ENCODE measurements around the gene OR2S2. TPM values are rescaled to one million over a fixed set of nuclear protein-coding genes. Genes with fewer than 3 reads are reported as not detected.

The OR2S2 gene
- total RNA-seq, 2 donors from 2014 or later: not detected

GRCh38 chr9:35912791-35913400 is 45.1 kb downstream of the OR2S2 start:
- peaks cover 24% of the 10 kb centered on the region for H3K4me1 Mint-ChIP-seq
- H3K27ac Mint-ChIP-seq: no peak overlapping the region
- no peak for ATAC-seq (replicated peaks)
- no peak overlapping the region for H3K4me3 Mint-ChIP-seq
- H3K36me3 Mint-ChIP-seq (ENCODE audit: low read depth): no peaks in the 10 kb centered on the region
- H3K27me3 Mint-ChIP-seq: no peaks in the 10 kb centered on the region
- H3K9me3 Mint-ChIP-seq: no peaks in the 10 kb centered on the region

- Mint-ChIP-seq H3K27me3 (no peaks in the 10 kb centered on the region), H3K36me3 (ENCODE audit: low read depth) (no peaks in the 10 kb centered on the region), H3K9me3 (no peaks in the 10 kb centered on the region), H3K4me3 (no peak overlapping the region), H3K4me1 (peaks cover 29% of the 10 kb centered on the region), H3K27ac (peak overlapping the region; percentile 81)
- no peak for ATAC-seq (replicated peaks)
Measured at GRCh38 chr9:35911690-35912089, 46.3 kb downstream of the OR2S2 start.

- ATAC-seq (replicated peaks): peak; percentile 59
- Mint-ChIP-seq H3K4me1 (peaks cover 29% of the 10 kb centered on the region), H3K36me3 (ENCODE audit: low read depth) (no peaks in the 10 kb centered on the region), H3K9me3 (no peaks in the 10 kb centered on the region), H3K27ac (peak overlapping the region; percentile 81), H3K27me3 (no peaks in the 10 kb centered on the region), H3K4me3 (peak overlapping the region; percentile 72)
Measured at GRCh38 chr9:35910613-35911359, 47.2 kb downstream of the OR2S2 start.

DNA sequence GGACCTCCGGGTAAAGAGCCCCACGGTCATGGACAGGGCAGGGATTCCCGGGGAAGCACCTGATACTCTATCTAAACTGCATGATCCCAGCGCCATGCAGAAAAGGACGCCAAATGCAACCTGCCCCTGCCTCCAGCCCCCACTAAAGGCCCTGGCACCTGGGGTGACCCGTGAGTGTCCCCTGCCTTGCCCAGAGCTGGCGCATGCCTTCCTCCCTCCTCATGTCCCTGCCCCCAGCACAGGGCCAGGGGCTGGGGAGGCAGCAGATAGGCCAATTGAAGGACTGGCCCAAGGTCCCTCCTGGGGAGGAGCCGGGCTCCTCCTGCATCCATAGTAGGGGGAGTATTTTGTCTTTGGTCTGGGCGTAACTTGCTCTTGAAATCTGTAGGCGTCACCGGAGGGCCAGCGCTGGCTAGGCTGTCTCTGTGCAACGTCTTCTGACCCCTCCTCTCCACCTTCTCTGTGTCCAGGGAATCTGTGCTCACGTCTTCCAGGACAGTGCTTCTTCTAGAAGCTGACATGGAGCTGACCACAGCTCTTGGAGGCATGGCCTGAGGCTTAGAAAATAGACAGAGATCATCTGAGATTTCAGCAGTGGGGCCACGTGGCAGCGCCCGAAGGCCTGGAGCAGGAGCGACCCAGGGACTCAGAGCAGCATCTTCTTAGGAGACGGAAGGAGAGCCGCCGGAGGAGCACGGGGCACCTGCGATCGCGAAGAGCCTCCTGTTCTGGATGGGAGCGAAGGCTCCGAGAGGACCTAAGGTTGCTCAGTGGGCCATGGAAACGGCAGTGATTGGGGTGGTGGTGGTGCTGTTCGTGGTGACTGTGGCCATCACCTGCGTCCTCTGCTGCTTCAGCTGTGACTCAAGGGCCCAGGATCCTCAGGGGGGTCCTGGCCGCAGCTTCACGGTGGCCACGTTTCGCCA is 48.0 kb downstream of the OR2S2 start:
- Mint-ChIP-seq H3K4me1 (peaks cover 29% of the 10 kb centered on the region), H3K27ac (no peak overlapping the region), H3K27me3 (no peaks in the 10 kb centered on the region), H3K4me3 (no peak overlapping the region), H3K36me3 (ENCODE audit: low read depth) (no peaks in the 10 kb centered on the region), H3K9me3 (no peaks in the 10 kb centered on the region)
- ATAC-seq (replicated peaks): no peak

DNA sequence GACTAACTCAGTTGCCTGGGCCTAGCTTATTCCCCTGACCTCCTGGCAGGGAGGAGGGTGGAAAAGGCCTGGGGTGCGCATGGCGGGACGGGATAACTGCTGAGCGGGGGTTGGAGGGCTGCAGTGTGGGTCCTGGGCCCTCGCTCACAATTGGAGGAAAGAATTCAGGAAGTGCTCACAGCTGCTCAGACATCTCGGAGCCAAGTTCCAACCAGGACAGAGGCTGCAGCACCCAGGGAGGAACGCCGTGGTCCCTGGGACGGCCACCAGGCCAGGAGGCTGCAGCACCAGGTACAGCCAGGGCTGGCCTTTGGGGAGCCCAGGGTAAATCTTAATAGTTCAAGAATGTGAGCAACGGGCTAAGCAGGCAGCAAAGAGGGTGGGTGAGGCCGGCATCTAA is 48.7 kb downstream of the OR2S2 start, which contains the start of gene SPAAR:
SPAAR (plus strand) TSS at position 217 of the 400 bp plus-strand sequence. CDS start 974 bp downstream, outside the sequence.
- Mint-ChIP-seq H3K4me3 (peak within 1 kb of the TSS; percentile 21), H3K27ac (peak within 1 kb of the TSS; percentile 61), H3K4me1 (peaks cover 29% of the 10 kb centered on the region), H3K36me3 (ENCODE audit: low read depth) (no peaks in the 10 kb centered on the region), H3K9me3 (no peaks in the 10 kb centered on the region), H3K27me3 (no peaks in the 10 kb centered on the region)
- ATAC-seq (replicated peaks): no peak

DNA sequence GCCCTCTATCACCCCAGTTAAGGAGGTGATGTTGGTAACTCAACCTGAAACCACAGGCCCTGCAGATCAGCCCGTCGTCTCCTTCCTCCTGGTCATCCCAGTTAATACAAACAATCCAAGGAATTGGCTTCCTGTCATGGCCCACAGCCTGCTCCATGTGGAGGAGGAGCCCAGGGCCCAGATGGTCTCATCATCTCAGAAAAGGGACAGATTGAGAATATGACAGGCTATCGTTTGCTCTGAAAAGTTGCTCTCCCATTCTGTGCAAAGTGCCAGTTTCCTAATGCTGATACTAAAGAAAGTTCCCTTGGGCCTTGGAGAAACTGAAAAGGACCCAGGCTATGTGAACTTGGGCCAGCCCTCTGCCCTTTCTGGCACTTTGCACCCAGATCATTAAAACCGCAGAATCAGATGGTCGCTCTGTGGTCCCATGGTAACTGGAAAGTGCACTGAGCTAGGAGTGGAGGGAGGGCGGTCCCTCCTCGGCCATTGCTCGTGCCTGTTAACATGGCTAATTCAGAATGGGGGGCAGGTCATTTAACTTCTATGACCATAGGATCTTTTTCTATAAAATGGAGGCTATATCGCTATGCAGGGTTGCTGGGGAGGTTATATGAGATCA is 49.3 kb downstream of the OR2S2 start:
- peak overlapping the region; percentile 61 for H3K27ac Mint-ChIP-seq
- H3K27me3 Mint-ChIP-seq: no peaks in the 10 kb centered on the region
- peaks cover 29% of the 10 kb centered on the region for H3K4me1 Mint-ChIP-seq
- H3K9me3 Mint-ChIP-seq: no peaks in the 10 kb centered on the region
- peak overlapping the region; percentile 21 for H3K4me3 Mint-ChIP-seq
- no peak for ATAC-seq (replicated peaks)
- H3K36me3 Mint-ChIP-seq (ENCODE audit: low read depth): no peaks in the 10 kb centered on the region

GRCh38 chr9:35907711-35908503 is 50.0 kb downstream of the OR2S2 start:
- H3K4me1 Mint-ChIP-seq: peaks cover 32% of the 10 kb centered on the region
- no peaks in the 10 kb centered on the region for H3K36me3 Mint-ChIP-seq (ENCODE audit: low read depth)
- no peaks in the 10 kb centered on the region for H3K27me3 Mint-ChIP-seq
- peak; percentile 16 for ATAC-seq (replicated peaks)
- H3K27ac Mint-ChIP-seq: peak overlapping the region; percentile 61
- no peaks in the 10 kb centered on the region for H3K9me3 Mint-ChIP-seq
- H3K4me3 Mint-ChIP-seq: peak overlapping the region; percentile 21

Other genes starting within 250 kb of the OR2S2 start
- gene TLN1, start 226.0 kb downstream of the OR2S2 start, total RNA-seq: 100 to 1,000 TPM; 293 to 458 TPM
- gene CREB3, start 225.5 kb downstream of the OR2S2 start, total RNA-seq: 10 to 100 TPM; 23.9 to 40.3 TPM
- gene GBA2, start 208.9 kb downstream of the OR2S2 start, total RNA-seq: 10 to 100 TPM; 27.0 to 36.0 TPM
- gene RGP1, start 208.9 kb downstream of the OR2S2 start, total RNA-seq: 10 to 100 TPM; 18.9 to 25.6 TPM
- gene MSMP, start 203.9 kb downstream of the OR2S2 start, total RNA-seq: not detected
- 10 to 100 TPM; 11.1 to 11.6 TPM for gene NPR2, start 166.6 kb downstream of the OR2S2 start, total RNA-seq
- under 1 TPM; 0.43 to 0.58 TPM for gene SPAG8, start 145.9 kb downstream of the OR2S2 start, total RNA-seq
- gene HINT2, start 143.1 kb downstream of the OR2S2 start, total RNA-seq: 10 to 100 TPM; 27.7 to 38.0 TPM
- gene FAM221B, start 129.4 kb downstream of the OR2S2 start, total RNA-seq: not detected
- 1 to 10 TPM; 2.4 to 6.8 TPM for gene TMEM8B, start 128.9 kb downstream of the OR2S2 start, total RNA-seq
- not detected for gene OR13J1, start 87.8 kb downstream of the OR2S2 start, total RNA-seq
- not detected for gene HRCT1, start 52.0 kb downstream of the OR2S2 start, total RNA-seq
- not detected for gene SPAAR, start 48.7 kb downstream of the OR2S2 start, total RNA-seq
- gene RECK, start 78.8 kb upstream of the OR2S2 start, total RNA-seq: 1 to 10 TPM; 4.2 to 5.4 TPM
- gene GLIPR2, start 178.6 kb upstream of the OR2S2 start, total RNA-seq: 10 to 100 TPM; 10.2 to 10.7 TPM
- gene CCIN, start 211.2 kb upstream of the OR2S2 start, total RNA-seq: not detected
- 100 to 1,000 TPM in 1 of 2 donors, 10 to 100 TPM in 1; 69.3 to 166 TPM for gene CLTA, start 232.8 kb upstream of the OR2S2 start, total RNA-seq

All from activated T-helper 17 cell treated with anti-CD3 and anti-CD28 coated beads, Interleukin-2, amount 50 U/mL, for 72 hours (primary cell).